H1 (cell line): ENCODE measurements around the gene SCN3A. TPM values are rescaled to one million over a fixed set of nuclear protein-coding genes. Genes with fewer than 3 reads are reported as not detected.

Experiments
- CHD7 ChIP-seq: fragments of 300-600 bp; sonication (generic); IDR thresholded peaks from 2 replicates; pipeline ENCODE4 v1.7.1; 2012; ENCODE audit warnings: low read length, moderate library complexity, mild to moderate bottlenecking, inconsistent platforms; ENCODE audit not compliant: insufficient replicate concordance
- E2F6 ChIP-seq: IDR thresholded peaks from 2 replicates; pipeline ENCODE4 v1.6.1; 2012; ENCODE audit warnings: inconsistent platforms
- GTF2F1 ChIP-seq: IDR thresholded peaks from 2 replicates; pipeline ENCODE4 v1.6.1; 2012; ENCODE audit warnings: low read depth, low read length, improper control_type of control experiment, borderline replicate concordance
- POLR2A ChIP-seq, 2 experiments: IDR thresholded peaks; 1 replicate in 1 of 2; 2 replicates in 1 of 2; pipeline ENCODE4 v1.6.1; 2011; ENCODE audit warnings: low read depth in 2 of 2, low read length in 2 of 2, mild to moderate bottlenecking in 2 of 2; ENCODE audit errors: control extremely low read depth in 1 of 2
- USF2 ChIP-seq: IDR thresholded peaks from 2 replicates; pipeline ENCODE4 v1.6.1; 2011; ENCODE audit warnings: low read length, improper control_type of control experiment
- polyA plus RNA-seq, 7 experiments: library from polyadenylated mRNA; depleted of rRNA in 3 of 7; stranded (reverse) in 5 of 7; unstranded in 2 of 7; fragments of >200 nt in 5 of 7; fragments of 200-250 nt in 2 of 7; gene quantifications; 1 replicate in 5 of 7; 2 replicates in 1 of 7; 4 replicates in 1 of 7; pipeline versions ENCODE4 v1.2.1 to v1.2.3, GENCODE V29; 2011 to 2013; ENCODE audit warnings: missing spikeins in 2 of 7, mixed read lengths in 2 of 7
- total RNA-seq: library from RNA; stranded (reverse); fragmentation: NEBNext Ultra II Directional; extraction: Animal tissue kit (Norgen Biotek cat#: 25700); gene quantifications from 2 replicates; pipeline ENCODE4 v1.2.1, GENCODE V29; 2021

SCN3A gene
- total and polyA plus RNA-seq, 2 of the 8 experiments (the other 6 are each of a cell fraction or from before 2014, with no cell fraction given): 0.02 TPM; not detected in 1

GRCh38 chr2:165069151-165069550 is 134.7 kb downstream of the SCN3A start (continued):
- TF ChIP-seq E2F6 (no peak), GTF2F1 (no peak), USF2 (no peak), CHD7 (no peak), POLR2A (IDR thresholded peaks at IDR 0.05; ENCODE audit: control extremely low read depth in 1 of 2, low read depth in 2 of 2, low read length in 2 of 2) (no peak)
- TF ChIP-seq, all 59 proteins: peak for 0
